ENCODE measurements around the gene MSLN. TPM values are rescaled to one million over a fixed set of nuclear protein-coding genes. Genes with fewer than 3 reads are reported as not detected.
"Not testable (repeated sequence)": the region's sequence is repeated elsewhere in the genome, so short reads cannot be mapped to it uniquely, and the experiment has no call there.

The MSLN gene
- total RNA-seq, 1 experiment from 2014 or later: 0.73 TPM

- no peak overlapping the region for H3K27ac ChIP-seq (ENCODE audit: low read length)
- H4K20me1 ChIP-seq (ENCODE audit: low read length): no peaks in the 10 kb centered on the region
- no peaks in the 10 kb centered on the region for H3K4me1 ChIP-seq (ENCODE audit: insufficient read depth, low read length)
- no peaks in the 10 kb centered on the region for H3K9me2 ChIP-seq (replicated peaks; ENCODE audit: low read length)
- TF ChIP-seq EZH2 (IDR thresholded peaks at IDR 0.05; ENCODE audit: low read length, unreplicated experiment) (no peak), CTCF (conservative IDR thresholded peaks at IDR 0.05; ENCODE audit: low read depth, low read length) (no peak), EZH2phosphoT487 (IDR thresholded peaks at IDR 0.05; ENCODE audit: borderline replicate concordance, low read length) (no peak)
- no peak overlapping the region for H3K9ac ChIP-seq (ENCODE audit: low read length)
- no peak for ATAC-seq
- no peaks in the 10 kb centered on the region for H3K36me3 ChIP-seq (ENCODE audit: low read depth, low read length)
- no peak overlapping the region for H3K4me2 ChIP-seq (ENCODE audit: low read length)
- H2AFZ ChIP-seq (ENCODE audit: low read length): no peak overlapping the region
- no peak overlapping the region for H3K4me3 ChIP-seq (ENCODE audit: low read length)
- H3K79me2 ChIP-seq (ENCODE audit: low read length): no peaks in the 10 kb centered on the region
- ChIA-PET CTCF (no interaction called here), POLR2A (ENCODE audit: unreplicated experiment) (no interaction called here)
- no peaks in the 10 kb centered on the region for H3K9me3 ChIP-seq (ENCODE audit: low read length)
- no peaks in the 10 kb centered on the region for H3K27me3 ChIP-seq (ENCODE audit: low read length)
- no TSS peak for BruUV-seq (replicated peaks)
- DNase-seq: no peak
- intact Hi-C loops (cut with micrococcal nuclease): no loop called here
- H3F3A ChIP-seq (ENCODE audit: low read length, unreplicated experiment): no peaks in the 10 kb centered on the region
Measured at GRCh38 chr16:772959-773358, 12.4 kb downstream of the MSLN start.

GRCh38 chr16:774086-775001 lies 13.8 kb downstream of the MSLN start:
- H3F3A ChIP-seq (ENCODE audit: low read length, unreplicated experiment): no peaks in the 10 kb centered on the region
- no peaks in the 10 kb centered on the region for H4K20me1 ChIP-seq (ENCODE audit: low read length)
- H3K9me3 ChIP-seq (ENCODE audit: low read length): no peaks in the 10 kb centered on the region
- no peak overlapping the region for H3K27ac ChIP-seq (ENCODE audit: low read length)
- no peak overlapping the region for H2AFZ ChIP-seq (ENCODE audit: low read length)
- ChIA-PET POLR2A (ENCODE audit: unreplicated experiment) (no interaction called here), CTCF (no interaction called here)
- ATAC-seq (no peak), DNase-seq (no peak)
- no peaks in the 10 kb centered on the region for H3K9me2 ChIP-seq (replicated peaks; ENCODE audit: low read length)
- no peaks in the 10 kb centered on the region for H3K36me3 ChIP-seq (ENCODE audit: low read depth, low read length)
- H3K4me3 ChIP-seq (ENCODE audit: low read length): no peak overlapping the region
- H3K4me2 ChIP-seq (ENCODE audit: low read length): no peak overlapping the region
- intact Hi-C loops (cut with micrococcal nuclease): no loop called here
- H3K27me3 ChIP-seq (ENCODE audit: low read length): no peaks in the 10 kb centered on the region
- H3K4me1 ChIP-seq (ENCODE audit: insufficient read depth, low read length): no peaks in the 10 kb centered on the region
- no peaks in the 10 kb centered on the region for H3K79me2 ChIP-seq (ENCODE audit: low read length)
- TF ChIP-seq EZH2phosphoT487 (IDR thresholded peaks at IDR 0.05; ENCODE audit: borderline replicate concordance, low read length) (no peak), CTCF (conservative IDR thresholded peaks at IDR 0.05; ENCODE audit: low read depth, low read length) (no peak), EZH2 (IDR thresholded peaks at IDR 0.05; ENCODE audit: low read length, unreplicated experiment) (no peak)
- no TSS peak for BruUV-seq (replicated peaks)
- no peak overlapping the region for H3K9ac ChIP-seq (ENCODE audit: low read length)

GRCh38 chr16:775236-775796 lies 14.8 kb downstream of the MSLN start:
- no peaks in the 10 kb centered on the region for H4K20me1 ChIP-seq (ENCODE audit: low read length)
- H2AFZ ChIP-seq (ENCODE audit: low read length): no peak overlapping the region
- intact Hi-C loops (cut with micrococcal nuclease): no loop called here
- no peaks in the 10 kb centered on the region for H3F3A ChIP-seq (ENCODE audit: low read length, unreplicated experiment)
- no peaks in the 10 kb centered on the region for H3K79me2 ChIP-seq (ENCODE audit: low read length)
- H3K9me3 ChIP-seq (ENCODE audit: low read length): no peaks in the 10 kb centered on the region
- no peak for ATAC-seq
- TF ChIP-seq CTCF (conservative IDR thresholded peaks at IDR 0.05; ENCODE audit: low read depth, low read length) (no peak), EZH2phosphoT487 (IDR thresholded peaks at IDR 0.05; ENCODE audit: borderline replicate concordance, low read length) (no peak), EZH2 (IDR thresholded peaks at IDR 0.05; ENCODE audit: low read length, unreplicated experiment) (no peak)
- DNase-seq: no peak
- H3K9ac ChIP-seq (ENCODE audit: low read length): no peak overlapping the region
- no peak overlapping the region for H3K27ac ChIP-seq (ENCODE audit: low read length)
- H3K27me3 ChIP-seq (ENCODE audit: low read length): no peaks in the 10 kb centered on the region
- H3K4me2 ChIP-seq (ENCODE audit: low read length): no peak overlapping the region
- H3K9me2 ChIP-seq (replicated peaks; ENCODE audit: low read length): no peaks in the 10 kb centered on the region
- ChIA-PET POLR2A (ENCODE audit: unreplicated experiment) (interaction anchor here (0.8 kb wide), 1 partner anchor 28 kb away, joined by 7 read pairs; no protein-coding TSS in a partner anchor), CTCF (no interaction called here)
- H3K4me1 ChIP-seq (ENCODE audit: insufficient read depth, low read length): no peaks in the 10 kb centered on the region
- BruUV-seq (replicated peaks): no TSS peak
- no peak overlapping the region for H3K4me3 ChIP-seq (ENCODE audit: low read length)
- no peaks in the 10 kb centered on the region for H3K36me3 ChIP-seq (ENCODE audit: low read depth, low read length)

- H2AFZ ChIP-seq (ENCODE audit: low read length); H3K4me3 ChIP-seq (ENCODE audit: low read length); H3K9me3 ChIP-seq (ENCODE audit: low read length); BruUV-seq (replicated peaks); H3K36me3 ChIP-seq (ENCODE audit: low read depth, low read length); H4K20me1 ChIP-seq (ENCODE audit: low read length); H3F3A ChIP-seq (ENCODE audit: low read length, unreplicated experiment); CTCF ChIA-PET; H3K27ac ChIP-seq (ENCODE audit: low read length); H3K9ac ChIP-seq (ENCODE audit: low read length); H3K9me2 ChIP-seq (replicated peaks; ENCODE audit: low read length); intact Hi-C loops (cut with micrococcal nuclease); H3K27me3 ChIP-seq (ENCODE audit: low read length); DNase-seq; H3K4me1 ChIP-seq (ENCODE audit: insufficient read depth, low read length); H3K79me2 ChIP-seq (ENCODE audit: low read length); H3K4me2 ChIP-seq (ENCODE audit: low read length); ATAC-seq; POLR2A ChIA-PET (ENCODE audit: unreplicated experiment): not testable (repeated sequence)
Measured at GRCh38 chr16:776298-776697, 15.8 kb downstream of the MSLN start.

Data from PC-3 (cell line).